Loucy (cell line): Measurements from ENCODE around the gene HIC1.
A peak's percentile ranks its signal among the peaks of the same experiment; 100 is the strongest.

ENCODE experiments used
- H2AFZ ChIP-seq: fragments of 200-600 bp; sonication (generic); 2 replicates; pipeline ENCODE4 v1.6.0; 2016; ENCODE audit warnings: antibody characterized with exemption, mild to moderate bottlenecking, low read length, moderate library complexity
- H3F3A ChIP-seq: fragments of 200-600 bp; 2 replicates; pipeline ENCODE4 v1.6.0; 2016; ENCODE audit warnings: antibody characterized with exemption, low read depth, mild to moderate bottlenecking
- H3K27me3 ChIP-seq: fragments of 200-600 bp; sonication (generic); 2 replicates; pipeline ENCODE4 v1.6.1; 2014; ENCODE audit warnings: low read length, mild to moderate bottlenecking; ENCODE audit not compliant: insufficient read depth, poor library complexity, severe bottlenecking
- H3K36me3 ChIP-seq: fragments of 200-600 bp; sonication (generic); 2 replicates; pipeline ENCODE4 v1.6.1; 2016; ENCODE audit warnings: low read length; ENCODE audit not compliant: insufficient read depth
- H3K4me1 ChIP-seq: fragments of 200-600 bp; sonication (generic); 2 replicates; pipeline ENCODE4 v1.5.1; 2014; ENCODE audit warnings: low read length, mild to moderate bottlenecking; ENCODE audit not compliant: insufficient read depth, poor library complexity, severe bottlenecking
- H3K4me2 ChIP-seq: fragments of 200-600 bp; sonication (generic); 2 replicates; pipeline ENCODE4 v1.6.0; 2014; ENCODE audit warnings: antibody characterized with exemption, low read length, low read depth, mild to moderate bottlenecking; ENCODE audit not compliant: poor library complexity, severe bottlenecking
- H3K4me3 ChIP-seq: fragments of 200-600 bp; sonication (generic); 2 replicates; pipeline ENCODE4 v1.5.1; 2014; ENCODE audit warnings: low read length, mild to moderate bottlenecking, mixed read lengths; ENCODE audit not compliant: poor library complexity, severe bottlenecking
- H3K79me2 ChIP-seq: fragments of 200-600 bp; sonication (generic); 2 replicates; pipeline ENCODE4 v1.6.1; 2014; ENCODE audit warnings: low read length; ENCODE audit not compliant: insufficient read depth
- H3K9ac ChIP-seq: fragments of 200-600 bp; sonication (generic); 2 replicates; pipeline ENCODE4 v1.6.0; 2014; ENCODE audit warnings: mild to moderate bottlenecking, low read depth, low read length, moderate library complexity; ENCODE audit not compliant: poor library complexity, severe bottlenecking
- H3K9me2 ChIP-seq: fragments of 200-600 bp; sonication (generic); replicated peaks from 2 replicates; pipeline ENCODE4 v1.6.1; 2016; ENCODE audit warnings: low read depth, low read length, mixed read lengths
- H3K9me3 ChIP-seq: fragments of 200-600 bp; sonication (generic); 2 replicates; pipeline ENCODE4 v1.6.1; 2014; ENCODE audit warnings: mild to moderate bottlenecking, antibody characterized with exemption, low read length, low read depth; ENCODE audit not compliant: insufficient read depth
- H4K20me1 ChIP-seq: fragments of 200-600 bp; sonication (generic); 2 replicates; pipeline ENCODE4 v1.6.0; 2014; ENCODE audit warnings: antibody characterized with exemption, low read length, mild to moderate bottlenecking; ENCODE audit not compliant: insufficient read depth, poor library complexity, severe bottlenecking
- EZH2phosphoT487 ChIP-seq: fragments of 200-600 bp; IDR thresholded peaks from 2 replicates; pipeline ENCODE4 v1.6.1; 2018; ENCODE audit warnings: antibody characterized with exemption, mild to moderate bottlenecking, moderate library complexity, borderline replicate concordance
- TF ChIP-seq, protein P1 (sequence below): fragments of 200-600 bp; sonication (generic); conservative IDR thresholded peaks from 2 replicates; pipeline ENCODE4 v1.5.1; 2014; ENCODE audit warnings: mild to moderate bottlenecking, antibody characterized with exemption, low read length

The HIC1 gene

DNA sequence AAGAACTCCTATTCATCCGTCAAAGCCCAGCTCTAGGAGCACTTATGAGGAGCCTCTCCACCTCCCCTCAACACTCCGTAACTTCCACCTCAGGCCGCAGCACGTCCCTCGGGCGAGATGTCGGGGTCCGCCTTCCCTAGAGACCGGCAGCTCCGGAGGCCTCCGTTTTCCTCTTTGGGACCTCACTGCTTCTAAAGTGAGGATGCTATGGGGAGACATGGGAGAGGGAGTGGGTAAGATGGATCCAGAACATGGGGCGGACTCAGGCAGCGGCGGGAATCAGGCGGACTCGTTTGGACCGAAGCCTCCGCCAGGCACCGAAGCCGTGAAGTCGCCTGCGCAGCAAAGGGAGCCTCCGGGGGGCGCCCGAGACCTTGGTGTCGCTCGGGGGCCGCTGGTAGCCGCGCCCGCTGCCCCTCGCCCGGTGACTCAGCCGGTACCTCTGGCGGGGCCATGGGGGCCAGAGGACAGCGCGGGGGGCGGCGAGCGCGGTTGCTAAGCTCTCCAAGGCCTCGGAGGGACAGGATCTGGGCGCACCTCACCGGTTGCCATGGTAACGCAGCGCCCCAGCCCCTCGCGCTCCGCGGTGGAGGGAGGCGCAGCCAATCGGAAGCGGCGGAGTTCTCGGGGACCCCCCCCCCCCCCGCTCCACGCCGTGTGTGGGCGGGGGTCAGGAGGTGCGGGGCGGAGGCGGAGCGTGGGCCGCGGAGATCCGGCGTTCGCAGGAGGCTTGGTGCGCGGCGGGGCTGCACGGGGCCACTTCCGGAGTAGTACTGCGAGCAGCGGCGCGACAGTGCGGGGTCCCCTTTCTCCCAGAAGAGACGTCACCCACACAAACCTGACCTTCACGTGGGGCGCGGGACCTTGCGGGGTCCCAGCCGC is 1.3 kb upstream of the HIC1 start:
- H3F3A ChIP-seq: no peaks in the 10 kb centered on the region
- peak overlapping the region; percentile 79 for H3K4me3 ChIP-seq
- peak overlapping the region; percentile 87 for H3K4me2 ChIP-seq
- no peak for TF ChIP-seq EZH2phosphoT487
- TF ChIP-seq, protein P1, sequence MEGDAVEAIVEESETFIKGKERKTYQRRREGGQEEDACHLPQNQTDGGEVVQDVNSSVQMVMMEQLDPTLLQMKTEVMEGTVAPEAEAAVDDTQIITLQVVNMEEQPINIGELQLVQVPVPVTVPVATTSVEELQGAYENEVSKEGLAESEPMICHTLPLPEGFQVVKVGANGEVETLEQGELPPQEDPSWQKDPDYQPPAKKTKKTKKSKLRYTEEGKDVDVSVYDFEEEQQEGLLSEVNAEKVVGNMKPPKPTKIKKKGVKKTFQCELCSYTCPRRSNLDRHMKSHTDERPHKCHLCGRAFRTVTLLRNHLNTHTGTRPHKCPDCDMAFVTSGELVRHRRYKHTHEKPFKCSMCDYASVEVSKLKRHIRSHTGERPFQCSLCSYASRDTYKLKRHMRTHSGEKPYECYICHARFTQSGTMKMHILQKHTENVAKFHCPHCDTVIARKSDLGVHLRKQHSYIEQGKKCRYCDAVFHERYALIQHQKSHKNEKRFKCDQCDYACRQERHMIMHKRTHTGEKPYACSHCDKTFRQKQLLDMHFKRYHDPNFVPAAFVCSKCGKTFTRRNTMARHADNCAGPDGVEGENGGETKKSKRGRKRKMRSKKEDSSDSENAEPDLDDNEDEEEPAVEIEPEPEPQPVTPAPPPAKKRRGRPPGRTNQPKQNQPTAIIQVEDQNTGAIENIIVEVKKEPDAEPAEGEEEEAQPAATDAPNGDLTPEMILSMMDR: peak; percentile 67
- H3K4me1 ChIP-seq: peaks cover 22% of the 10 kb centered on the region
- no peak overlapping the region; the same call in 1 of the 2 replicates for H2AFZ ChIP-seq
- no peaks in the 10 kb centered on the region for H3K27me3 ChIP-seq
- H3K9ac ChIP-seq: no peak overlapping the region
- H3K36me3 ChIP-seq: no peaks in the 10 kb centered on the region
- H4K20me1 ChIP-seq: peaks cover 6% of the 10 kb centered on the region
- H3K79me2 ChIP-seq: no peaks in the 10 kb centered on the region
- H3K9me2 ChIP-seq: no peaks in the 10 kb centered on the region
- no peaks in the 10 kb centered on the region for H3K9me3 ChIP-seq

DNA sequence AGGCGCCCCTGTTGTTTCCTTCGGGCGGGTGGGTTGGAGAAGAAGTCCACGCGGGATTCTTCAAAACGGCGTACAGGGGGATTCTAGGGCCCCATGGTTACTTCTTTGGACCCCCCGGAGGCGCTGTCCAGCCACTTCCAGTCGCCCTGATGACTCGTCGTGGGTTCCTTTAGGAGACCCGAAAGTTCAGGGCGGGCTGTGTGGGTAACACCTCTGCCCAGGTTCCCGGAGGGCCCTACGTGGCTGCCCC is 716 bp upstream of the HIC1 start:
- H3K4me1 ChIP-seq: peaks cover 20% of the 10 kb centered on the region
- H3K27me3 ChIP-seq: no peaks in the 10 kb centered on the region
- no peak overlapping the region for H3K9ac ChIP-seq
- H3K79me2 ChIP-seq: no peaks in the 10 kb centered on the region
- peak overlapping the region; percentile 87 for H3K4me2 ChIP-seq
- H3K4me3 ChIP-seq: peak overlapping the region; percentile 79
- H3K9me3 ChIP-seq: no peaks in the 10 kb centered on the region
- peaks cover 6% of the 10 kb centered on the region for H4K20me1 ChIP-seq
- no peak overlapping the region; the same call in 1 of the 2 replicates for H2AFZ ChIP-seq
- no peaks in the 10 kb centered on the region for H3K9me2 ChIP-seq
- no peaks in the 10 kb centered on the region for H3K36me3 ChIP-seq
- TF ChIP-seq EZH2phosphoT487: no peak
- TF ChIP-seq, protein P1: no peak
- no peaks in the 10 kb centered on the region for H3F3A ChIP-seq

DNA sequence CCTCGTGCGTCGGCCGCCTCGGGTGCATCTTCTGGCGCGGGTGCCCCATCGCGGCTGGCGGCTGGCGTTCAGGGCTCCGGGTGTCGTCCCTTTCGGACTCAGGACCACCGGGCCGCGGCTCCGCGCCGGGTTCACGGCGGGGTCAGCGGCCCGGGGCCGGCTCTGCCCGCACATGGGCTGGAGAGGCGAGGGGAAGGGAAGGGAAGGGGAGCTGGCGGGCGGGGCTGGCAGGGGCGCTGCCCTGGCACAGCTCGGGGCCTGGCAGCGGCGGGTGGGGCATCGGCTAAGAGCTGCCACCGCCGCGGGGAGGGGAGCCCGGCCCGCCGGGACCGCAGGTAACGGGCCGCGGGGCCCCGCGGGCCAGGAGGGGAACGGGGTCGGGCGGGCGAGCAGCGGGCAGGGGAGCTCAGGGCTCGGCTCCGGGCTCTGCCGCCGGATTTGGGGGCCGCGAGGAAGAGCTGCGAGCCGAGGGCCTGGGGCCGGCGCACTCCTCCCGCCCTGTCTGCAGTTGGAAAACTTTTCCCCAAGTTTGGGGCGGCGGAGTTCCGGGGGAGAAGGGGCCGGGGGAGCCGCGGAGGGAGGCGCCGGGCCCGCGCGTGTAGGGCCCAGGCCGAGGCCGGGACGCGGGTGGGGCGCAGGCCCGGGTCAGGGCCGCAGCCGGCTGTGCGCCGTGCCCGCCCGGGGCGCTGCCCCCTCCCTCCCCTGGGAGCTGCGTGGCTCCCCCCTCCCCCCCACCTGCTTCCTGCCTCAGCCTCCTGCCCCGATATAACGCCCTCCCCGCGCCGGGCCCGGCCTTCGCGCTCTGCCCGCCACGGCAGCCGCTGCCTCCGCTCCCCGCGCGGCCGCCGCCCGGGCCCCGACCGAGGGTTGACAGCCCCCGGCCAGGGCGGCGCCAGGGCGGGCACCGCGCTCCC is 646 bp downstream of the HIC1 start:
- Histone ChIP-seq H3K4me3 (peak overlapping the region; percentile 79), H3K9ac (no peak overlapping the region), H2AFZ (no peak overlapping the region), H3K4me2 (peak overlapping the region; percentile 87), H3K9me3 (no peaks in the 10 kb centered on the region), H3K4me1 (peaks cover 15% of the 10 kb centered on the region), H3F3A (no peaks in the 10 kb centered on the region), H4K20me1 (peaks cover 6% of the 10 kb centered on the region), H3K36me3 (peaks cover 6% of the 10 kb centered on the region; the same call in 1 of the 2 replicates), H3K79me2 (no peaks in the 10 kb centered on the region), H3K9me2 (no peaks in the 10 kb centered on the region), H3K27me3 (no peaks in the 10 kb centered on the region)
- TF ChIP-seq, protein P1: no peak
- no peak for TF ChIP-seq EZH2phosphoT487
